ENCODE results near the gene INPP5A.

Gene INPP5A

DNA sequence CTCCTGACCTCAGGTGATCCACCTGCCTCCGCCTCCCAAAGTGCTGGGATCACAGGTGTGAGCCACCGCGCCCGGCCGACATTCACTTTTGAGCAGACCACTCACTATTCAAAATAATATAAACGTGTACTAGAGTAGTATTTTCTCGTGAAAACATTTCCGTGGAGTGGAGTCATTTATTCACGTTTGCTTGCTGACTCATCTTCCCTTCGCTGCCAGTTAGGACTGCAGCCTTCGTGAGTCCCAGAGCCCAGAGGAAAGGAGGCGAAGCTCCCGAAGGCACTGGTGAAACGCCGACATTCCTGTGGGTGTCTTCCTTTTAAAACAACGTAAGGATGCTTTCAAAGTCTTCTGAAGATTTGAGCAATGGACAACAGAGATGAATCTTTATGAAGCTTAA lies 10.9 kb upstream of the INPP5A start:
- in situ Hi-C loops (cut with HindIII; ENCODE audit: low pct_ligation_motif_present, low sequenced_read_pairs), result no loop called here
- TF ChIP-seq, protein P1, sequence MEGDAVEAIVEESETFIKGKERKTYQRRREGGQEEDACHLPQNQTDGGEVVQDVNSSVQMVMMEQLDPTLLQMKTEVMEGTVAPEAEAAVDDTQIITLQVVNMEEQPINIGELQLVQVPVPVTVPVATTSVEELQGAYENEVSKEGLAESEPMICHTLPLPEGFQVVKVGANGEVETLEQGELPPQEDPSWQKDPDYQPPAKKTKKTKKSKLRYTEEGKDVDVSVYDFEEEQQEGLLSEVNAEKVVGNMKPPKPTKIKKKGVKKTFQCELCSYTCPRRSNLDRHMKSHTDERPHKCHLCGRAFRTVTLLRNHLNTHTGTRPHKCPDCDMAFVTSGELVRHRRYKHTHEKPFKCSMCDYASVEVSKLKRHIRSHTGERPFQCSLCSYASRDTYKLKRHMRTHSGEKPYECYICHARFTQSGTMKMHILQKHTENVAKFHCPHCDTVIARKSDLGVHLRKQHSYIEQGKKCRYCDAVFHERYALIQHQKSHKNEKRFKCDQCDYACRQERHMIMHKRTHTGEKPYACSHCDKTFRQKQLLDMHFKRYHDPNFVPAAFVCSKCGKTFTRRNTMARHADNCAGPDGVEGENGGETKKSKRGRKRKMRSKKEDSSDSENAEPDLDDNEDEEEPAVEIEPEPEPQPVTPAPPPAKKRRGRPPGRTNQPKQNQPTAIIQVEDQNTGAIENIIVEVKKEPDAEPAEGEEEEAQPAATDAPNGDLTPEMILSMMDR (IDR thresholded peaks at IDR 0.05; ENCODE audit: low read depth, low read length, missing control alignments), result no peak

DNA sequence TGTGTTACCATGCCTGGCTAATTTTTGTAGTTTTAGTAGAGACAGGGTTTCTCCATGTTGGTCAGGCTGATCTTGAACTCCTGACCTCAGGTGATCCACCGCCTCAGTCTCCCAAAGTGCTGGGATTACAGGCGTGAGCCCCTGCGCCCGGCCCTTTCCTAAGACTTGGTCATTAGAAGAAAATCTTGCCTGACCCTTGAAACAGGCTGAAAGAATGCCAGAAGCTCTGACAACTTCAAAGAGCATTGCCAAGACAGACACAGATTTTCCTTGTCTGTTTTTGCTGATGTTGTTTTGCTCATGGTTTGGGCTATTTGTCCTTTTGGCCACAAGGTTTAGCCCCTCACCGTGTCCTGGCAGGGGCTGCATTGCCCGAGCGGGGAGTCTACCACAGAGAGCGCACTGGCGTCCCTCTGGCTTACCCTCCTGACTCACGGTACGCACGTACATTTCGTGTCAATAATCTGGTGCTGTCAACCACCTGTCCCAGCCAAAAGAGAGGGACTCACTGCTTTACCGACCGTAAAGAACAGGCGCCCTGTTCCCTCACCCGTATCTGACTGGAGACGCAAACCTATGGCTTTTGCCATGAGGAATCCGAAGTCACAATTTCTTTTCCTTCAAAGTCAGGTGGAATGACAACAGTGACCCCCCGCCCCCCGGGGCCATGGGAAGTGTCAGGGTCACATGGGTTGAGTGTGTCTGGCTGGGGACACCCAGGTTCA lies 10.1 kb upstream of the INPP5A start:
- Histone ChIP-seq H3K4me3 (ENCODE audit: low read depth, low read length) (no peak overlapping the region), H3K27me3 (replicated peaks) (no peaks in the 10 kb centered on the region), H3K27ac (peak overlapping the region; percentile 8), H3K36me3 (replicated peaks) (no peaks in the 10 kb centered on the region)
- in situ Hi-C loops (cut with HindIII; ENCODE audit: low pct_ligation_motif_present, low sequenced_read_pairs), result no loop called here
- TF ChIP-seq, protein P1 (IDR thresholded peaks at IDR 0.05; ENCODE audit: low read depth, low read length, missing control alignments), result no peak
- no peak for DNase-seq

More for the DNA sequence above, 10.9 kb upstream of the INPP5A start:
- DNase-seq, result peak; percentile 78
- Histone ChIP-seq H3K4me3 (ENCODE audit: low read depth, low read length) (no peak overlapping the region), H3K27ac (no peak overlapping the region), H3K36me3 (replicated peaks) (no peaks in the 10 kb centered on the region), H3K27me3 (replicated peaks) (no peaks in the 10 kb centered on the region)

DNA sequence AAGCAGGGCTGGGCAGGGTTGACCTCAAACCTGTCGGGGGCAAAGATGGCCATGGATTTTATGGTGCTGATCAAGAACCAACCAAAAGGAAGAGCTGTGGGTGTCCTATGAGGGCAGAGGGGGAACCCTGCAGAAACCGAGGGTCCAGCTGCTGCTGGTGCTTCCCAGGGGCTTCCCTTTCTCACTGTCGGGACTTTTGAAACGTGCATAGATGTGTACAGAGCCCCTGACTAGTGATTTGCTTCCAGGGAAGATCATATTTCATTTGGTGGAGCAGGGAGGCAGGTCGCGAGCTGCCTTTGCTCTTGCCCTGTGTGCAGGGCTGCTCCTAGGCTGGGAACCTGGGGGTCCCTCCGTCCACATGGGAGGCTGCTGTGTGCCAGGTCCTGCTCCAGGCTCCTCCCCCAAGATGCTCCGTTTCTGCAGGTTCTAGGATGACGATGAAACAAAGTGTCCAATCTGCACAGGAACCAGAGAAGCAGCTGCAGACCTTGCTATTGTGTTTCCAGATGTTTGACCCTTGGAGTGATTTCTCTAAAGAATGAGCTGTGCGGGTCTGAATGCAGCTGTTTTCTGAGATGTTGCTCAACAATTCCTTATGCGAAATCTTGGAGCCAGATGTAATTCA lies 9.4 kb upstream of the INPP5A start:
- TF ChIP-seq, protein P1 (IDR thresholded peaks at IDR 0.05; ENCODE audit: low read depth, low read length, missing control alignments), result no peak
- no peak overlapping the region for H3K4me3 ChIP-seq (ENCODE audit: low read depth, low read length)
- no peak for DNase-seq
- no peaks in the 10 kb centered on the region for H3K36me3 ChIP-seq (replicated peaks)
- no peak overlapping the region for H3K27ac ChIP-seq
- H3K27me3 ChIP-seq (replicated peaks), result no peaks in the 10 kb centered on the region
- in situ Hi-C loops (cut with HindIII; ENCODE audit: low pct_ligation_motif_present, low sequenced_read_pairs), result no loop called here

DNA sequence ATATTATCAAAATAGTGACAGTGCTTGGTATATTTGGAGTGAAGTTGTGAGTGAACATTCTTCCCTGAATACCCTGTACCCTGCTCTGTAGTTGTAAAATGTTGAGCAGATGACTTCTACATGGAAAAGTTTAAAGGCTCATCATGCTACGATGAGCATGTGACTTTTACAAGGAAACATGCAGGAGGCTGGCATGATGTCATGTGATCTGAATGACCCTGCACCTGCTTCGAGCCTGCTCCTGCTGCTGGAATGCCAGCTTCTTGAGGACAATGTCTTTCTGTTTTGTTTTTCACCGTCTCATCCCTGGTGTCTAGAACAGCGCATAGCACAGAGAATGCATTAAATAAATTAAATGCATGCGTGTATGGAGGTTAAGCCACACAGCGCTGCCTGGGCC lies 5.4 kb upstream of the INPP5A start:
- DNase-seq, result no peak
- in situ Hi-C loops (cut with HindIII; ENCODE audit: low pct_ligation_motif_present, low sequenced_read_pairs), result no loop called here
- TF ChIP-seq, protein P1 (IDR thresholded peaks at IDR 0.05; ENCODE audit: low read depth, low read length, missing control alignments), result no peak
- H3K36me3 ChIP-seq (replicated peaks), result no peaks in the 10 kb centered on the region
- peak overlapping the region; percentile 21 for H3K27ac ChIP-seq
- H3K4me3 ChIP-seq (ENCODE audit: low read depth, low read length), result no peak overlapping the region
- no peaks in the 10 kb centered on the region for H3K27me3 ChIP-seq (replicated peaks)

DNA sequence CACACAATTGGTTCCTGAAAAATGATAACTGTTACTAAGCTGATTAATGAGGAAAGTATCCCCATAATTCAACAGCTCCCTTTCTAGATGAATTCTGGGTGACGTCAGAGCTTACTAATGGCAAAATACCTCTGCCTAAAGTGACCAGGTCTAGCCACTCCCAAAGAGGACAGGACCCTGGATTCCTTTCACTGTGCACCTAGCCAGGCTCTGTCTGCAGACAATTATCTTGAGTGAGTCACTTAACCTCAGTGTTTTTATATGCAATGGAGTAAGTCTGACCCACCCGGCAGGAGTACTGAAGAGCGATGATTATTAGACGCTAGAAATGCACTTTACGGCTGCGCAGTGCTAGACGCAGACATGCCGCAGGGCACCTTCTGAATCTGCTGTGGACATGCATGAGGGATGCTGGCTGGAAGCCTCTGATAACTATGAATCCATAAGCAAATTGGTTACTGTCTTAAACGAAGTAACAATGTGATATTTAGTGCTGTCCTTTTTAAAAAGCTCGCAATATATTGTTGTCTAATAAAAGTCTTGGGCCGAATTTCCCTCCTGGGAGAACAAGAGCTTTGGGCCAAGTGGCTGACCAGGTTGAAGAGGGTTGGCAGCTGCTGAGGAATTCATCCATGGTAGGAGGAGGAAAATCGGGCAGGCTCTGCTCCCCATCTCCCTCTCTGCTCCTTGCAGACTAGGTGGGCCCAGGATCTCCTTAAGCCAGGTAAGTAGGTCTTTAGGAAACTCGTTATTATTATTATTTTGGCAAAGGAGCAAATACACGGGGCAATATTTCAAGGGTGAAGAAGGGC lies 4.6 kb upstream of the INPP5A start:
- no peaks in the 10 kb centered on the region for H3K36me3 ChIP-seq (replicated peaks)
- TF ChIP-seq, protein P1 (IDR thresholded peaks at IDR 0.05; ENCODE audit: low read depth, low read length, missing control alignments), result peak; percentile 8
- H3K27me3 ChIP-seq (replicated peaks), result no peaks in the 10 kb centered on the region
- DNase-seq, result peak; percentile 92
- H3K4me3 ChIP-seq (ENCODE audit: low read depth, low read length), result no peak overlapping the region
- in situ Hi-C loops (cut with HindIII; ENCODE audit: low pct_ligation_motif_present, low sequenced_read_pairs), result no loop called here
- peak overlapping the region; percentile 21 for H3K27ac ChIP-seq
